Hepatocyte (in vitro differentiated cells): ENCODE data around the gene REV3L. TPM values are rescaled to one million over a fixed set of nuclear protein-coding genes. Genes with fewer than 3 reads are reported as not detected.

Experiments used
- DNase-seq: peaks from one replicate; pipeline ENCODE4 v3.0.0-alpha.2; 2016; ENCODE audit warnings: low spot score
- H2AFZ ChIP-seq: fragments of 200-600 bp; sonication (generic); 2 replicates; pipeline ENCODE4 v1.6.0; 2016; ENCODE audit warnings: antibody characterized with exemption, mild to moderate bottlenecking
- H3K27ac ChIP-seq: fragments of 200-600 bp; sonication (generic); 2 replicates; pipeline ENCODE4 v1.5.1; 2016; ENCODE audit warnings: mild to moderate bottlenecking
- H3K27me3 ChIP-seq: fragments of 200-600 bp; sonication (generic); 2 replicates; pipeline ENCODE4 v1.6.1; 2016
- H3K36me3 ChIP-seq: fragments of 200-600 bp; sonication (generic); replicated peaks from 2 replicates; pipeline ENCODE4 v1.5.1; 2016; ENCODE audit warnings: low read depth; ENCODE audit not compliant: insufficient read depth
- H3K4me1 ChIP-seq: fragments of 200-600 bp; sonication (generic); 2 replicates; pipeline ENCODE4 v1.5.1; 2016; ENCODE audit warnings: mild to moderate bottlenecking, moderate library complexity; ENCODE audit not compliant: insufficient read depth
- H3K4me2 ChIP-seq: fragments of 200-600 bp; sonication (generic); 2 replicates; pipeline ENCODE4 v1.6.0; 2016
- H3K4me3 ChIP-seq: fragments of 200-600 bp; sonication (generic); 2 replicates; pipeline ENCODE4 v1.5.1; 2016; ENCODE audit warnings: mild to moderate bottlenecking
- H3K79me2 ChIP-seq: fragments of 200-600 bp; sonication (generic); 2 replicates; pipeline ENCODE4 v1.6.0; 2017; ENCODE audit warnings: mild to moderate bottlenecking
- H3K9me2 ChIP-seq: fragments of 200-600 bp; sonication (generic); replicated peaks from 2 replicates; pipeline ENCODE4 v1.6.0; 2017; ENCODE audit warnings: mild to moderate bottlenecking; ENCODE audit not compliant: insufficient read depth
- H3K9me3 ChIP-seq: fragments of 200-600 bp; sonication (generic); 2 replicates; pipeline ENCODE4 v1.5.1; 2016; ENCODE audit warnings: low read depth, mild to moderate bottlenecking
- H4K20me1 ChIP-seq: fragments of 200-600 bp; sonication (generic); 2 replicates; pipeline ENCODE4 v1.6.0; 2016; ENCODE audit warnings: mild to moderate bottlenecking; ENCODE audit not compliant: insufficient read depth, poor library complexity, severe bottlenecking
- CTCF ChIP-seq: fragments of 200-600 bp; sonication (generic); IDR thresholded peaks from 2 replicates; pipeline ENCODE4 v1.5.1; 2016; ENCODE audit warnings: antibody characterized with exemption, mild to moderate bottlenecking; ENCODE audit not compliant: poor library complexity
- EZH2 ChIP-seq: fragments of 200-600 bp; sonication (generic); IDR thresholded peaks from 2 replicates; pipeline ENCODE4 v1.6.1; 2016; ENCODE audit warnings: antibody characterized with exemption, mild to moderate bottlenecking, borderline replicate concordance
- EZH2phosphoT487 ChIP-seq: fragments of 200-600 bp; sonication (generic); IDR thresholded peaks from one replicate; pipeline ENCODE4 v1.6.1; 2018; ENCODE audit warnings: antibody characterized with exemption, mild to moderate bottlenecking, low read depth, moderate library complexity; ENCODE audit not compliant: unreplicated experiment, severe bottlenecking
- WGBS: methylation state at CpG from one replicate; pipeline ENCODE4 v1.1.6; 2016; ENCODE audit warnings: low lambda C conversion rate; ENCODE audit errors: missing lambda C conversion rate; 5-methylcytosine and 5-hydroxymethylcytosine counted together
- polyA plus RNA-seq: library from polyadenylated mRNA; unstranded; fragments of >200 nt; fragmentation: Nextera tagmentation; extraction: Ambion mirVana; gene quantifications from 2 replicates; pipeline ENCODE4 v1.2.1, GENCODE V29; 2016
- total RNA-seq: library from RNA; depleted of rRNA; stranded (reverse); fragments of >200 nt; gene quantifications from 2 replicates; pipeline ENCODE4 v1.2.3, GENCODE V29; 2014

Gene REV3L
- total and polyA plus RNA-seq, 2 experiments from 2014 or later, result 17.6 to 29.4 TPM

GRCh38 chr6:111427341-111428116 lies 55.5 kb downstream of the REV3L start:
- peaks cover 4% of the 10 kb centered on the region for H4K20me1 ChIP-seq
- H3K36me3 ChIP-seq, result no peaks in the 10 kb centered on the region
- no peak for DNase-seq
- H3K4me3 ChIP-seq, result no peak overlapping the region
- H3K4me1 ChIP-seq, result no peaks in the 10 kb centered on the region
- no peak overlapping the region for H3K27ac ChIP-seq
- peaks cover 98% of the 10 kb centered on the region for H3K79me2 ChIP-seq
- WGBS, result 82% methylated on average over 5 of the region's 5 CpGs
- no peak overlapping the region for H2AFZ ChIP-seq
- no peak for TF ChIP-seq EZH2
- no peak for TF ChIP-seq EZH2phosphoT487
- no peak overlapping the region for H3K4me2 ChIP-seq
- no peaks in the 10 kb centered on the region for H3K27me3 ChIP-seq
- peaks cover 6% of the 10 kb centered on the region for H3K9me3 ChIP-seq
- no peaks in the 10 kb centered on the region for H3K9me2 ChIP-seq

- no peaks in the 10 kb centered on the region for H3K36me3 ChIP-seq
- no peaks in the 10 kb centered on the region for H3K9me2 ChIP-seq
- H4K20me1 ChIP-seq, result peaks cover 14% of the 10 kb centered on the region
- TF ChIP-seq EZH2, result no peak
- TF ChIP-seq EZH2phosphoT487, result no peak
- no peak for TF ChIP-seq CTCF
- H2AFZ ChIP-seq, result no peak overlapping the region
- H3K4me2 ChIP-seq, result no peak overlapping the region
- no peak overlapping the region for H3K27ac ChIP-seq
- no peaks in the 10 kb centered on the region for H3K27me3 ChIP-seq
- H3K4me1 ChIP-seq, result no peaks in the 10 kb centered on the region
- WGBS, result 89% methylated on average over 5 of the region's 5 CpGs
- peaks cover 6% of the 10 kb centered on the region for H3K9me3 ChIP-seq
- DNase-seq, result no peak
- no peak overlapping the region for H3K4me3 ChIP-seq
- peaks cover 96% of the 10 kb centered on the region for H3K79me2 ChIP-seq
Observed at GRCh38 chr6:111423960-111424846, 58.8 kb downstream of the REV3L start.

- Histone ChIP-seq H4K20me1 (peaks cover 19% of the 10 kb centered on the region), H3K4me2 (no peak overlapping the region)
- DNase-seq, result no peak
Observed at GRCh38 chr6:111423055-111423633, 59.9 kb downstream of the REV3L start.

More at GRCh38 chr6:111423055-111423633, 59.9 kb downstream of the REV3L start:
- H3K27me3 ChIP-seq, result no peaks in the 10 kb centered on the region
- peaks cover 96% of the 10 kb centered on the region for H3K79me2 ChIP-seq
- H2AFZ ChIP-seq, result no peak overlapping the region
- H3K36me3 ChIP-seq, result no peaks in the 10 kb centered on the region
- H3K27ac ChIP-seq, result no peak overlapping the region
- H3K9me3 ChIP-seq, result peaks cover 6% of the 10 kb centered on the region
- no peak for TF ChIP-seq EZH2phosphoT487
- TF ChIP-seq CTCF, result no peak
- TF ChIP-seq EZH2, result no peak
- H3K4me1 ChIP-seq, result no peaks in the 10 kb centered on the region
- no peak overlapping the region for H3K4me3 ChIP-seq
- no peaks in the 10 kb centered on the region for H3K9me2 ChIP-seq
- whole genome bisulfite sequencing, result 67% methylated on average over 2 of the region's 2 CpGs
